Epithelial cell of proximal tubule (primary cell): ENCODE results near the gene B4GALNT3. TPM values are rescaled to one million over a fixed set of nuclear protein-coding genes. Genes with fewer than 3 reads are reported as not detected.

ENCODE experiments used
- DNase-seq: peaks from one replicate; pipeline ENCODE4 v3.0.0-alpha.2; 2011; ENCODE audit warnings: low read depth
- H3K4me3 ChIP-seq: 2 replicates; pipeline ENCODE4 v1.5.1; 2011; ENCODE audit warnings: low read depth, mild to moderate bottlenecking, low read length
- total RNA-seq: library from RNA; depleted of rRNA; stranded (reverse); fragments of >200 nt; gene quantifications from 2 replicates; pipeline ENCODE4 v1.2.3, GENCODE V29; 2015
- TF ChIP-seq, protein P1 (sequence below): conservative IDR thresholded peaks from 2 replicates; pipeline ENCODE4 v1.5.1; 2012; ENCODE audit warnings: low read depth, mild to moderate bottlenecking, low read length

The B4GALNT3 gene
- total RNA-seq, 1 donor from 2014 or later, result 7.1 TPM

DNA sequence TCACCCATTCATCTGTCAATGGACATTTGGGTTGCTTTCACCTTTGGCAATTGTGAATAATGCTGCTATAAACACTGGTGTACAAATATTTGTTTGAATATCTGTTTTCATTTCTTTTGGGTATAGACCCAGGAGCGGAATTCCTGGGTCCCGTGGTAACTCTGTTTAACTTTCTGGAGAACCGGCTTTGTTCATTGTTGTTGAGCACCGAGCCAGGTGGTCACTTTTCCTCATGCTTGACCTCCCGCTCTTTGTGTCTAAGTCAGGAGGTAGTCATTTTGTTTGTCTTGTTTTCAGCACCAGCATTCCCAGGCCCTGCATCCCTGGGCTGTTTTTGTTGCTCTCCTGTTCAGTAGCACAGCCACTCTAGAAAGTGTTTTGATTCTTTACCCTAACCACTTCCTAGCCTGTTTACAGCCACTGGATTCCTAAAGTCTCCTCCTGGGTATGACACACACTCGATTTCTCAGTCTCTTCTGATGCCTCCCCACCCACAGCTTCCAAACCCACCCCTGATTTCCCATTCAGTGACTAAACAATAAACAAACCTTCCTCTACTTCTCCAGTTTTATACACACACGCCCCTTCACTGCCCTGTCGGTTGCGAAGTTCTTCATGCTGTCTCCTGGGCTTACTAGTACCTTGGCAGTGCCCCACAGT is 37.9 kb downstream of the B4GALNT3 start:
- DNase-seq, result no peak
- no peak overlapping the region for H3K4me3 ChIP-seq
- TF ChIP-seq, protein P1, sequence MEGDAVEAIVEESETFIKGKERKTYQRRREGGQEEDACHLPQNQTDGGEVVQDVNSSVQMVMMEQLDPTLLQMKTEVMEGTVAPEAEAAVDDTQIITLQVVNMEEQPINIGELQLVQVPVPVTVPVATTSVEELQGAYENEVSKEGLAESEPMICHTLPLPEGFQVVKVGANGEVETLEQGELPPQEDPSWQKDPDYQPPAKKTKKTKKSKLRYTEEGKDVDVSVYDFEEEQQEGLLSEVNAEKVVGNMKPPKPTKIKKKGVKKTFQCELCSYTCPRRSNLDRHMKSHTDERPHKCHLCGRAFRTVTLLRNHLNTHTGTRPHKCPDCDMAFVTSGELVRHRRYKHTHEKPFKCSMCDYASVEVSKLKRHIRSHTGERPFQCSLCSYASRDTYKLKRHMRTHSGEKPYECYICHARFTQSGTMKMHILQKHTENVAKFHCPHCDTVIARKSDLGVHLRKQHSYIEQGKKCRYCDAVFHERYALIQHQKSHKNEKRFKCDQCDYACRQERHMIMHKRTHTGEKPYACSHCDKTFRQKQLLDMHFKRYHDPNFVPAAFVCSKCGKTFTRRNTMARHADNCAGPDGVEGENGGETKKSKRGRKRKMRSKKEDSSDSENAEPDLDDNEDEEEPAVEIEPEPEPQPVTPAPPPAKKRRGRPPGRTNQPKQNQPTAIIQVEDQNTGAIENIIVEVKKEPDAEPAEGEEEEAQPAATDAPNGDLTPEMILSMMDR, result no peak

DNA sequence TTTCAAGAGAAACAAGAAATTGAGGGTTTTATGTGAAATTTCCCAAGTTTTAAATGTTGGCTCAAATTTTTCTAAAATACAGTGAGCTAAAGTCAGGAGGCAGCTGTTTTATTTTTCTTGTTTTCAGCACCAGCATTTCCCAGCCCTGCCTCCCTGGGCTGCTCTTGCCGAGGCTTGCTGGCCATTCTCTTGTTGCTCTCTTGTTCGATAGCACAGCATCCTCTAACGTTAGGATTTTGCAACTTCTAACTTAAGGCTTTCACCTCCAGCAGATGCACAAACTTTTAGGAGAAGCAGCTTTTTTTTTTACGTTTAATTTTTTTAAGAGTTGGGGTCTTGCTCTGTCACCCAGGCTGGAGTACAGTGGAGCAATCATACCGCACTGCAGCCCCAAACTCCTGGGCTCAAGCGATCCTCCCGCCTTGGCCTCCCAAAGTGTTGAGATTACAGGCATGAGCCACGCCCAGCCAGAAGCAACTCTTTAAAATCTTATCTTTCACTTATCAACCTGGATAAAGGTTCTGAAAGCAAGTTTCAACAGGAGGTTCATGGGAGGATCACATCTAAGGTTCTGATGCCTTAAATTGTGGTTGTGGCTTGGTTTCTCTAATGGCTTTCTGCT is 40.2 kb downstream of the B4GALNT3 start:
- no peak for DNase-seq
- TF ChIP-seq, protein P1, result no peak

DNA sequence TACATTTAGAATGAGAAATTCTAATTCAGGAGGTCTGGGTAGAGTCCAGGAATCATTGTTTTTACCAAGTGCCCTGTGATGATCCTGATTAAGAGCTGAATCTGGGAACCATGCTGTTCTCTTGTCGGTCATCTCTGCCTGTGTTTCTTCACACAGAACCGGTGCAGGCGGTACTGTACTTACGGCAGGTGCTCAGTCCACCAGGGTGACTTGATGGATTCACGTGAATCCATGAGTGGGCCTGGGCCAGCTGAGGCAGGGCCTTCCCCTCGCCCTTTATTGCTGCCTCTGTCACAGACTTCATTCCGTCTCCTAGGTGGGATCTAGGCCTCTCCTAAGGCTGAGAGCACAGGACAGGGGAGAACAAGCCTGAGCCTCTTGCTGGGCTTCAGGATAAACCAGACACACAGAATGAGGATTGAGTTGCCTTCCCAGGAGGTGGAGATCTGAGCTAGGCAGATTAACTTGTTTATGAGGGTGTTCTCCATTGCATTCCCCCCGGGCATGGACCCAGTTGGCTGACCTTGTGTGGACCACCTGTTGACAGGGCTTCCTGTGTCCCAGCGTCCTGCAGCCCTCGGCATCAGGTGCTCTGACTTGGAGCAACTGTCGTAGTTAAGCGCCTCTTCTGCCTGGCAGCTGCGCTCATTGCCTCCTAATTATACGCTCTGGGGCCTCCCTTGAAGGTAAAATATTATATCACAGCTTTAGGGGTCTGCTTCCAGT is 42.1 kb downstream of the B4GALNT3 start:
- TF ChIP-seq, protein P1, result no peak
- no peak for DNase-seq
- no peak overlapping the region for H3K4me3 ChIP-seq

More for the DNA sequence above, 40.2 kb downstream of the B4GALNT3 start:
- no peak overlapping the region for H3K4me3 ChIP-seq

DNA sequence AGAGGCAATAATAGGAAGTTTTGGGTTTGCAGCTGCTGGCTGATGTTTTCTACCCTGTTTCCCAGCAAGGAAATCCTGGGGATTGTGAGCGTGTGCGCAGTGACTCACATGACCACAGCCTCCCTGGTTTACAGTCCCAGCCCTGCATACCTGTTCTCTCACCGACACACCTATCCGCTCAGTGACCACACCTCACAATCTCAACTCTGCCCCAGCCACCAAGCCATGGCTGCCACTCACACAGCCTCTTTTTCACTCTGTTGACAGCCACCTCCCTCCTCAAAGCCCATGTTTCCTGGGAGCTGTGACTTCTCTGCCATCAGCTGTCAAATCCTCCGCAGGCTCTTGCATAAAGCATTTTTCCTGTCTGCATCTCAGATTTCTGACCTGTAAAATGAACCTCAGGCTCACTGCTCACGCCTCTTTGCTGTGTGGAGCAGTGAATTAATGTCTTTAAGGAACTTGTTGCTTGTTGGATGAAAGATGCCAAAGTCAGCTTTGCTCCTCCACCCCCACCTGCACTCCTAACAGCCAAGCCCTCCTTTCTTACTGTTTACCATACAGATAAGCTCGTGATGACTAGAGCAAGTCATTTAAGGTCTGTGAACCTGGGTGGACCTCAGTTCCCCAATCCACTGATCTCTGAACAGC is 43.5 kb downstream of the B4GALNT3 start:
- TF ChIP-seq, protein P1, result no peak
- H3K4me3 ChIP-seq, result no peak overlapping the region
- DNase-seq, result no peak

DNA sequence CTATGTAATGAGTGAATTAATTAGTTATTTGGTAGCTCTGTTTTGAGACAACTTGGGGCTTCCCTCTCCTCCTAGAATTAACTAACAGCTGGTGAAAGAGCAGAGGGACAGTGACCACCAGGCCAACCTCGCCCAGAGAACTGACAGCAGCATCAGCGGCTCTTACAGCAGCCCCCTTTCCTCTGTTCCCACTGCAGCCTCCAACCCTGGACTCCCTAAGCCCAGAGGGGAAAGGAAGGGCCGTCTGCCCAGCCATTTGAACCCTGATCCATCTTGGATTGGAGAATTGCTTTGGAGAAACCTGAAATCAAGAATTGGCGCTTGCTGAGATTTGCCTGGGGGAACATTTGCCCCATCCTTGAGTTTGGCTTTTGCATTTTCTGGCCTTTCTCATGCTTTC is 45.5 kb downstream of the B4GALNT3 start:
- TF ChIP-seq, protein P1, result no peak
- DNase-seq, result no peak
- no peak overlapping the region for H3K4me3 ChIP-seq

DNA sequence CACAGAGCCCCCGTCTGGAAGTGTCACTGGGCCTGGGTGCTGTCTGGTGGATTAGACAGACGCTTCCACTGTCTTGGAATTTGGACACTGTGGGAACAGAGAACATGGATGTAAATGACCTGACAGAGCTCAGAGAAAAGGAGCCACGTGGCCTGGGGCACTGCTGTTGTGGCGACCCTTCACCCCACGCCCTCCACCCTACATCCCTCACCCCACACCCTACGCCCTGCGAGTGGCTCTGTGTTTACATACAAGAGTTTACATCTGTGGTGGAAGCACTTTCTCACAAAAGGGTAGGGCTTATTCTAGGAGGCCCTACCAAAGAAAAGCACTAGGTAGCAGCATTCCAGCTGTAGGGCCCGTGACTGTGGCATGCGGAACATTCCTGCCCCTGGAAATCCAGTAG is 47.7 kb downstream of the B4GALNT3 start:
- TF ChIP-seq, protein P1, result no peak
- no peak overlapping the region for H3K4me3 ChIP-seq
- no peak for DNase-seq
